GM23248 (cell line): ENCODE measurements around the gene TRIO. TPM values are rescaled to one million over a fixed set of nuclear protein-coding genes. Genes with fewer than 3 reads are reported as not detected.

Experiments
- DNase-seq: peaks from one replicate; pipeline ENCODE4 v3.0.0-alpha.2; 2015
- H2AFZ ChIP-seq: fragments of 200-600 bp; sonication (generic); 2 replicates; pipeline ENCODE4 v1.6.1; 2016; ENCODE audit warnings: antibody characterized with exemption
- H3F3A ChIP-seq: fragments of 200-600 bp; sonication (generic); 2 replicates; pipeline ENCODE4 v1.6.1; 2016; ENCODE audit warnings: mild to moderate bottlenecking, antibody characterized with exemption, mixed run types; ENCODE audit not compliant: insufficient read depth
- H3K27ac ChIP-seq: fragments of 200-600 bp; sonication (generic); 2 replicates; pipeline ENCODE4 v1.5.1; 2016; ENCODE audit warnings: mild to moderate bottlenecking
- H3K27me3 ChIP-seq: fragments of 200-600 bp; sonication (generic); replicated peaks from 2 replicates; pipeline ENCODE4 v1.6.1; 2016; ENCODE audit warnings: mild to moderate bottlenecking; ENCODE audit not compliant: insufficient read depth
- H3K36me3 ChIP-seq: fragments of 200-600 bp; sonication (generic); 2 replicates; pipeline ENCODE4 v1.6.1; 2016; ENCODE audit warnings: low read depth, mild to moderate bottlenecking
- H3K4me1 ChIP-seq: fragments of 200-600 bp; sonication (generic); 2 replicates; pipeline ENCODE4 v1.6.1; 2016; ENCODE audit warnings: mild to moderate bottlenecking; ENCODE audit not compliant: insufficient read depth
- H3K4me2 ChIP-seq: fragments of 200-600 bp; sonication (generic); one replicate; pipeline ENCODE4 v1.6.1; 2016; ENCODE audit warnings: mild to moderate bottlenecking; ENCODE audit not compliant: unreplicated experiment
- H3K4me3 ChIP-seq: fragments of 200-600 bp; sonication (generic); 2 replicates; pipeline ENCODE4 v1.5.1; 2016; ENCODE audit warnings: mild to moderate bottlenecking
- H3K79me2 ChIP-seq: fragments of 200-600 bp; sonication (generic); 2 replicates; pipeline ENCODE4 v1.6.1; 2016; ENCODE audit warnings: mild to moderate bottlenecking; ENCODE audit not compliant: insufficient read depth
- H3K9ac ChIP-seq: fragments of 200-600 bp; sonication (generic); 2 replicates; pipeline ENCODE4 v1.6.1; 2016; ENCODE audit warnings: mild to moderate bottlenecking
- H3K9me2 ChIP-seq: fragments of 200-600 bp; sonication (generic); 2 replicates; pipeline ENCODE4 v1.6.1; 2016; ENCODE audit warnings: mixed run types, mild to moderate bottlenecking, moderate library complexity; ENCODE audit not compliant: insufficient read depth
- H3K9me3 ChIP-seq: fragments of 200-600 bp; sonication (generic); one replicate; pipeline ENCODE4 v1.6.1; 2017; ENCODE audit warnings: low read depth
- H4K20me1 ChIP-seq: fragments of 200-600 bp; sonication (generic); 2 replicates; pipeline ENCODE4 v1.6.0; 2016; ENCODE audit not compliant: insufficient read depth
- EZH2 ChIP-seq: fragments of 200-600 bp; sonication (generic); IDR thresholded peaks from 2 replicates; pipeline ENCODE4 v1.6.1; 2018; ENCODE audit warnings: antibody characterized with exemption, mild to moderate bottlenecking; ENCODE audit not compliant: insufficient read depth, poor library complexity, severe bottlenecking
- EZH2phosphoT487 ChIP-seq: fragments of 200-600 bp; sonication (generic); IDR thresholded peaks from 2 replicates; pipeline ENCODE4 v1.6.1; 2018; ENCODE audit warnings: antibody characterized with exemption, moderate library complexity, mild to moderate bottlenecking, low read depth; ENCODE audit not compliant: insufficient read depth
- WGBS, 2 experiments: methylation state at CpG; one replicate each; pipeline ENCODE4 v1.1.6; 2015 to 2017; ENCODE audit warnings: low lambda C conversion rate in 2 of 2, low coverage in 1 of 2; ENCODE audit errors: missing lambda C conversion rate in 2 of 2; 5-methylcytosine and 5-hydroxymethylcytosine counted together
- in situ Hi-C: fragments of 300-500 bp; cut with MboI; formaldehyde crosslinking; loops from 2 replicates; pipeline ENCODE4 v1.15.0; 2020
- polyA plus RNA-seq: library from polyadenylated mRNA; unstranded; fragments of >200 nt; fragmentation: Nextera tagmentation; extraction: Ambion mirVana; gene quantifications from 2 replicates; pipeline ENCODE4 v1.2.1, GENCODE V29; 2016
- total RNA-seq: library from RNA; depleted of rRNA; stranded (reverse); fragments of >200 nt; shearing (Covaris generic); gene quantifications from 2 replicates; pipeline ENCODE4 v1.2.3, GENCODE V29; 2014

The TRIO gene
- total and polyA plus RNA-seq, 2 experiments from 2014 or later, result 28.1 to 198 TPM

DNA sequence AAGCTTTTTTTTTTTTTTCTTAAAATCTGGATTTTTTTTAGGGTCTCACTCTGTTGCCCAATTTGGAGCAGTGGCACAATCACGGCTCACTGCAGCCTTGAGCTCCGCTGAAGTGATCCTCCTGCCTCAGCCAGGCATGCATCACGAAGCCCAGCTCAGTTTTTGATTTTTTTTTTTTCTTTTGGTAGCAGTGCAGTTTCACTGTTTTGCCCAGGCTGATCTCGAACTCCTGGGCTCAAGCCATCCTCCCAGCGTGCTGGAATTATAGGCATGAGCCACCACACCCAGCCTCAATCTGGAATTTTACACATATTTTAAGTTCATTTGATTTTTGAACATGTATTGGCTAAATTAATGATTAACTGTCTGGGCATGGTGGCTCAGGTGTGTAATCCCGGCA is 36.3 kb downstream of the TRIO start:
- TF ChIP-seq EZH2phosphoT487 (no peak), EZH2 (no peak)
- peak overlapping the region; percentile 36; the same call in 1 of the 2 replicates for H3K4me3 ChIP-seq
- peak overlapping the region; percentile 63 for H3K4me2 ChIP-seq
- H3K9me2 ChIP-seq, result no peaks in the 10 kb centered on the region
- H3K79me2 ChIP-seq, result peaks cover 100% of the 10 kb centered on the region
- H3K4me1 ChIP-seq, result peaks cover 92% of the 10 kb centered on the region
- peaks cover 92% of the 10 kb centered on the region for H3F3A ChIP-seq
- no peak overlapping the region for H2AFZ ChIP-seq
- H3K9me3 ChIP-seq, result no peaks in the 10 kb centered on the region
- DNase-seq, result peak; percentile 76
- WGBS, 2 experiments, result 5 to 12% methylated on average over 6 of the region's 6 CpGs
- peak overlapping the region; percentile 95 for H3K27ac ChIP-seq
- in situ Hi-C loops, result no loop called here
- peak overlapping the region; percentile 67 for H3K9ac ChIP-seq
- H3K27me3 ChIP-seq, result no peaks in the 10 kb centered on the region
- H4K20me1 ChIP-seq, result no peaks in the 10 kb centered on the region
- no peaks in the 10 kb centered on the region; the same call in 1 of the 2 replicates for H3K36me3 ChIP-seq

DNA sequence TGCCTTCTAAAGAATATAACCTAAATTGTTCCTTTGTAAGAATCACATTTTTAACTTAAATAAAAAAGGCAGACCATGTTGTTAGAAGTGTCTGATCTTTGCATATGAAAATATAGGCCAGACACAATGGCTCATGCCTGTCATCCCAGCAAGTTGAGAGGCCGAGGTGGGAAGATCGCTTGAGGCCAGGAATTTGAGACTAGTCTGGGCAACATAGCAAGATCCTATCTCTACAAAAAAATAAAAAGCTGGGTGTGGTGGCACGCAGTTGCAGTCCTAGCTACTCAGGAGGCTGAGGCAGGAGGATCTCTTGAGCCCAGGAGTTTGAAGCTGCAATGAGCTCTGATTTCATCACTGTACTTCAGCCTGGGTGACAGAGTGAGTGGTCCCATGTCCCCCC is 37.3 kb downstream of the TRIO start:
- in situ Hi-C loops, result no loop called here
- Histone ChIP-seq H2AFZ (no peak overlapping the region), H3K36me3 (no peaks in the 10 kb centered on the region), H3K79me2 (peaks cover 100% of the 10 kb centered on the region), H3K27me3 (no peaks in the 10 kb centered on the region), H3K9me2 (no peaks in the 10 kb centered on the region), H3F3A (peaks cover 92% of the 10 kb centered on the region), H3K4me1 (peaks cover 92% of the 10 kb centered on the region), H3K27ac (peak overlapping the region; percentile 95), H3K9me3 (no peaks in the 10 kb centered on the region), H3K4me3 (no peak overlapping the region), H4K20me1 (no peaks in the 10 kb centered on the region), H3K4me2 (no peak overlapping the region), H3K9ac (no peak overlapping the region)
- 87 to 96% methylated on average over 3 of the region's 3 CpGs for WGBS, 2 experiments
- no peak for DNase-seq
- TF ChIP-seq EZH2 (no peak), EZH2phosphoT487 (no peak)

DNA sequence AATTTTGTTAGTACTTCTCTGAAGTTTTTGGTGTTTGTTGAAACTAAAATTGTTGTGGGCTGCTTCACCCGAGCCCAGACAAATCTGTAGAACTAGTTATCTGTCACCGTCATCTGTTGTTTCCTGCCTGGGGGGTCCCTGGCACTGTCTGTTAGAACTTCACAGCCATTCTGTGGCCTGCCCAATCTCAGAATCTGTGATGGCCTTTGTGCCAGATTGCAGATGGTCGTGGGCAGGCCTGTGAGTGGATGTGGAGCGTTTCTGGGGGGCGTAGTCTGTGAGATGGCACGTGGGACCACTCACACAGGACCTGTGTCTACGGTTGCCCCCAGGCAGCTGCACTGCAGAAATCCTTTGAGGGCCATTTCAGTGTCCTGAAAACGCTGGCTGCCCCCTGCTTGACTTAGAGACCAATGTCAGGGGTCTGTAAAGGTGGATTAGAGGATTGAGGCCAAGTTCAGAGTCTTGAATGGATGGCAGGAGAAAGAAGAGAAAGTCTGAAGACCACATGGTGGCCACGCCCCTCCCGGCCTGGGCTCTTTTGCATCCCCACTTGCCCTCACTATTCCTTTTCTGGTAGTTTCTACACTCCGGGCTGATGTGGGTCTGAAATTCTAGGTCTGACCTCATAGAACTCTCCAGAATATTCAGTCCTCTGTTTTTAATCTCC is 38.3 kb downstream of the TRIO start:
- no peaks in the 10 kb centered on the region for H3K36me3 ChIP-seq
- 87% methylated on average over 11 of the region's 11 CpGs for WGBS, 2 experiments
- H3K27me3 ChIP-seq, result no peaks in the 10 kb centered on the region
- H3K79me2 ChIP-seq, result peaks cover 100% of the 10 kb centered on the region
- H3K27ac ChIP-seq, result peak overlapping the region; percentile 95
- H3K9me2 ChIP-seq, result no peaks in the 10 kb centered on the region
- in situ Hi-C loops, result no loop called here
- H3K4me3 ChIP-seq, result no peak overlapping the region
- no peak overlapping the region for H3K4me2 ChIP-seq
- no peaks in the 10 kb centered on the region for H4K20me1 ChIP-seq
- TF ChIP-seq EZH2phosphoT487 (no peak), EZH2 (no peak)
- H3K4me1 ChIP-seq, result peaks cover 96% of the 10 kb centered on the region
- no peak for DNase-seq
- H3K9ac ChIP-seq, result peak overlapping the region; percentile 4; the same call in 1 of the 2 replicates
- no peak overlapping the region for H2AFZ ChIP-seq
- H3K9me3 ChIP-seq, result no peaks in the 10 kb centered on the region
- peaks cover 96% of the 10 kb centered on the region for H3F3A ChIP-seq

DNA sequence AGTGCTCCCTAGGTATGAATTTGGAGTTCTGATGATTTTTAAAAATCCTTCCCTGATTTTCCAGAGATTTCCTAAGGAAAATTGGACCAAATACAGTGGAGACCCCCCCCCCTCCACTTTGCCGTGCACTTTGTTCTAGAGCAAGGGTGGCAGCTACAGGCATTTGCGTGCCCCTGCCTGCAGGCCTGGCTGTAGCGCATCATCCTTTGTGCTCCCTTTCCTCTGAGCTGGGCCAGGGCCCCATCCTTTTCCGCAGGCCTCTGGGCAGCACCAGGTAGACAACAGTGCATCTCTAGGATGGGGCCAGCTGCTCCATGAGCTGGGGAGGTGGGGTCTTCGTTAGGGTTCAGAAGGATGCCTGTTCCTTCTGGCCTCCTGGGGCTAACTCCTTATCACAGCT is 39.6 kb downstream of the TRIO start:
- Histone ChIP-seq H2AFZ (no peak overlapping the region), H4K20me1 (no peaks in the 10 kb centered on the region), H3K4me3 (0 out of 2 replicates have a peak overlapping the region, but pooled peaks have one; percentile 50), H3K4me1 (peaks cover 99% of the 10 kb centered on the region), H3K27ac (peak overlapping the region; percentile 95), H3K79me2 (peaks cover 100% of the 10 kb centered on the region), H3K9me2 (no peaks in the 10 kb centered on the region), H3K9me3 (no peaks in the 10 kb centered on the region), H3K27me3 (no peaks in the 10 kb centered on the region), H3F3A (peaks cover 96% of the 10 kb centered on the region), H3K36me3 (no peaks in the 10 kb centered on the region), H3K4me2 (peak overlapping the region; percentile 83), H3K9ac (peak overlapping the region; percentile 72; the same call in 1 of the 2 replicates)
- in situ Hi-C loops, result no loop called here
- 84 to 91% methylated on average over 5 of the region's 5 CpGs for WGBS, 2 experiments
- TF ChIP-seq EZH2phosphoT487 (no peak), EZH2 (no peak)
- no peak for DNase-seq
